Hepatocyte (in vitro differentiated cells): ENCODE data around the gene ACACB. TPM values are rescaled to one million over a fixed set of nuclear protein-coding genes. Genes with fewer than 3 reads are reported as not detected.

Experiments
- DNase-seq: peaks from one replicate; pipeline ENCODE4 v3.0.0-alpha.2; 2016; ENCODE audit warnings: low spot score
- H2AFZ ChIP-seq: fragments of 200-600 bp; sonication (generic); 2 replicates; pipeline ENCODE4 v1.6.0; 2016; ENCODE audit warnings: antibody characterized with exemption, mild to moderate bottlenecking
- H3K27ac ChIP-seq: fragments of 200-600 bp; sonication (generic); 2 replicates; pipeline ENCODE4 v1.5.1; 2016; ENCODE audit warnings: mild to moderate bottlenecking
- H3K27me3 ChIP-seq: fragments of 200-600 bp; sonication (generic); 2 replicates; pipeline ENCODE4 v1.6.1; 2016
- H3K36me3 ChIP-seq: fragments of 200-600 bp; sonication (generic); replicated peaks from 2 replicates; pipeline ENCODE4 v1.5.1; 2016; ENCODE audit warnings: low read depth; ENCODE audit not compliant: insufficient read depth
- H3K4me1 ChIP-seq: fragments of 200-600 bp; sonication (generic); 2 replicates; pipeline ENCODE4 v1.5.1; 2016; ENCODE audit warnings: mild to moderate bottlenecking, moderate library complexity; ENCODE audit not compliant: insufficient read depth
- H3K4me2 ChIP-seq: fragments of 200-600 bp; sonication (generic); 2 replicates; pipeline ENCODE4 v1.6.0; 2016
- H3K4me3 ChIP-seq: fragments of 200-600 bp; sonication (generic); 2 replicates; pipeline ENCODE4 v1.5.1; 2016; ENCODE audit warnings: mild to moderate bottlenecking
- H3K79me2 ChIP-seq: fragments of 200-600 bp; sonication (generic); 2 replicates; pipeline ENCODE4 v1.6.0; 2017; ENCODE audit warnings: mild to moderate bottlenecking
- H3K9me2 ChIP-seq: fragments of 200-600 bp; sonication (generic); replicated peaks from 2 replicates; pipeline ENCODE4 v1.6.0; 2017; ENCODE audit warnings: mild to moderate bottlenecking; ENCODE audit not compliant: insufficient read depth
- H3K9me3 ChIP-seq: fragments of 200-600 bp; sonication (generic); 2 replicates; pipeline ENCODE4 v1.5.1; 2016; ENCODE audit warnings: low read depth, mild to moderate bottlenecking
- H4K20me1 ChIP-seq: fragments of 200-600 bp; sonication (generic); 2 replicates; pipeline ENCODE4 v1.6.0; 2016; ENCODE audit warnings: mild to moderate bottlenecking; ENCODE audit not compliant: insufficient read depth, poor library complexity, severe bottlenecking
- CTCF ChIP-seq: fragments of 200-600 bp; sonication (generic); IDR thresholded peaks from 2 replicates; pipeline ENCODE4 v1.5.1; 2016; ENCODE audit warnings: antibody characterized with exemption, mild to moderate bottlenecking; ENCODE audit not compliant: poor library complexity
- EZH2 ChIP-seq: fragments of 200-600 bp; sonication (generic); IDR thresholded peaks from 2 replicates; pipeline ENCODE4 v1.6.1; 2016; ENCODE audit warnings: antibody characterized with exemption, mild to moderate bottlenecking, borderline replicate concordance
- EZH2phosphoT487 ChIP-seq: fragments of 200-600 bp; sonication (generic); IDR thresholded peaks from one replicate; pipeline ENCODE4 v1.6.1; 2018; ENCODE audit warnings: antibody characterized with exemption, mild to moderate bottlenecking, low read depth, moderate library complexity; ENCODE audit not compliant: unreplicated experiment, severe bottlenecking
- WGBS: methylation state at CpG from one replicate; pipeline ENCODE4 v1.1.6; 2016; ENCODE audit warnings: low lambda C conversion rate; ENCODE audit errors: missing lambda C conversion rate; 5-methylcytosine and 5-hydroxymethylcytosine counted together
- polyA plus RNA-seq: library from polyadenylated mRNA; unstranded; fragments of >200 nt; fragmentation: Nextera tagmentation; extraction: Ambion mirVana; gene quantifications from 2 replicates; pipeline ENCODE4 v1.2.1, GENCODE V29; 2016
- total RNA-seq: library from RNA; depleted of rRNA; stranded (reverse); fragments of >200 nt; gene quantifications from 2 replicates; pipeline ENCODE4 v1.2.3, GENCODE V29; 2014

The ACACB gene
- total and polyA plus RNA-seq, 2 experiments from 2014 or later = 3.9 to 9.3 TPM

GRCh38 chr12:109223868-109224267 is 107.5 kb downstream of the ACACB start:
- DNase-seq = no peak
- Histone ChIP-seq H3K4me1 (no peaks in the 10 kb centered on the region), H3K9me3 (no peaks in the 10 kb centered on the region), H3K27ac (no peak overlapping the region), H3K4me2 (no peak overlapping the region), H3K9me2 (no peaks in the 10 kb centered on the region), H3K4me3 (no peak overlapping the region), H4K20me1 (no peaks in the 10 kb centered on the region), H2AFZ (no peak overlapping the region), H3K36me3 (no peaks in the 10 kb centered on the region), H3K27me3 (no peaks in the 10 kb centered on the region), H3K79me2 (no peaks in the 10 kb centered on the region)
- TF ChIP-seq EZH2phosphoT487 = no peak
- TF ChIP-seq EZH2 = no peak
- no peak for TF ChIP-seq CTCF
- over 99% methylated on average over 5 of the region's 5 CpGs for WGBS

DNA sequence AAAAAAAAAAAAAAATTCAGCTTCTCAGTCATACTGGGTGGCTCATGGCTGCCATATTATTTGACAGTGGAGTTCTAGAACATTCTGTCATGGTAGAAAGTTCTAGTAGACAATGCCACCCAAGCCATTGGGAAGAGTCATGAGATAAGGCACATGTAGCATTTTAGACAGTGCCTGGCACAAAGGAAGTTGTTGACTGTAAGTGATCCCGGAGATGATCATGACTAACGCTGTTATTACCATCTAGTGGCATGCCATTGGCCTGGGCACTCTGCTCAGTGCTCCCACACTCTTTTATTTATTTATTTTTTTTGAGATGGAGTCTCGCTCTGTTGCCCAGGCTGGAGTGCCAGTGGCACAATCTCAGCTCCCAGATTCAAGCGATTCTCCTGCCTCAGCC is 112.3 kb downstream of the ACACB start:
- no peak overlapping the region for H2AFZ ChIP-seq
- DNase-seq = no peak
- no peaks in the 10 kb centered on the region for H3K79me2 ChIP-seq
- H4K20me1 ChIP-seq = no peaks in the 10 kb centered on the region
- no peak overlapping the region for H3K27ac ChIP-seq
- no peaks in the 10 kb centered on the region for H3K9me2 ChIP-seq
- H3K4me2 ChIP-seq = no peak overlapping the region
- TF ChIP-seq EZH2 = no peak
- TF ChIP-seq CTCF = no peak
- H3K9me3 ChIP-seq = no peaks in the 10 kb centered on the region
- no peaks in the 10 kb centered on the region for H3K36me3 ChIP-seq
- 97% methylated on average over 4 of the region's 4 CpGs for WGBS
- H3K4me3 ChIP-seq = no peak overlapping the region
- no peaks in the 10 kb centered on the region for H3K4me1 ChIP-seq
- H3K27me3 ChIP-seq = no peaks in the 10 kb centered on the region

DNA sequence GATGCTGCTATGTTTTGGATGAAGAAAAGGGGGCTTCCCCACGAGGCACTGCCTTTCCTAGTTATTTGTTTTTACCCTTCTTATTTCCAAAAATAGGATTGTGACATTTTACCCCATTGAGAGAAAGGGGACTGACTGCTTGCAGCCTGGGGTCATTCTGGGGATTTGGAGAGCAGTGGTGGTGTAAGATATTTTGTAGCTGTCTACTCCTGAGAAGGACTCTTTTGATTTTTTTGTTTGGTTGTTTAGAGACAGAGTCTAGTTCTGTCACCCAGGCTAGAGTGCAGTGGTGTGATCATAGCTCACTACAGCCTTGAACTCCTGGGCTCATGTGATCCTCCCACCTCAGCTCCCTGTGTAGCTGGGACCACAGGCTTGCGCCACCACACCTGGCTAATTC is 113.8 kb downstream of the ACACB start:
- Histone ChIP-seq H3K36me3 (no peaks in the 10 kb centered on the region), H3K4me2 (no peak overlapping the region), H3K27ac (no peak overlapping the region), H3K79me2 (no peaks in the 10 kb centered on the region), H3K4me1 (no peaks in the 10 kb centered on the region), H3K9me3 (no peaks in the 10 kb centered on the region), H3K27me3 (no peaks in the 10 kb centered on the region), H3K9me2 (no peaks in the 10 kb centered on the region), H3K4me3 (no peak overlapping the region), H2AFZ (no peak overlapping the region), H4K20me1 (no peaks in the 10 kb centered on the region)
- no peak for TF ChIP-seq EZH2
- no peak for TF ChIP-seq EZH2phosphoT487
- TF ChIP-seq CTCF = no peak
- no peak for DNase-seq
- 80% methylated on average over 2 of the region's 2 CpGs for WGBS

GRCh38 chr12:109232731-109233130 is 116.3 kb downstream of the ACACB start:
- H2AFZ ChIP-seq = no peak overlapping the region
- no peaks in the 10 kb centered on the region for H4K20me1 ChIP-seq
- H3K4me3 ChIP-seq = no peak overlapping the region
- no peak for DNase-seq
- H3K4me1 ChIP-seq = no peaks in the 10 kb centered on the region
- H3K9me2 ChIP-seq = no peaks in the 10 kb centered on the region
- no peaks in the 10 kb centered on the region for H3K79me2 ChIP-seq
- H3K9me3 ChIP-seq = no peaks in the 10 kb centered on the region
- TF ChIP-seq EZH2 = no peak
- no peak for TF ChIP-seq CTCF
- no peak for TF ChIP-seq EZH2phosphoT487
- H3K27me3 ChIP-seq = no peaks in the 10 kb centered on the region
- H3K4me2 ChIP-seq = no peak overlapping the region
- no peak overlapping the region for H3K27ac ChIP-seq
- 94% methylated on average over 7 of the region's 7 CpGs for WGBS
- H3K36me3 ChIP-seq = no peaks in the 10 kb centered on the region
